KBM-7 (cell line): ENCODE results near the gene WDR35.
A peak's percentile ranks its signal among the peaks of the same experiment; 100 is the strongest.
"Not testable (repeated sequence)": the region's sequence is repeated elsewhere in the genome, so short reads cannot be mapped to it uniquely, and the experiment has no call there.

Source experiments
- DNase-seq: peaks from one replicate; pipeline ENCODE4 v3.0.0-alpha.2; 2015
- in situ Hi-C: fragments of 300-500 bp; cut with MboI; formaldehyde crosslinking; loops from 2 replicates; pipeline ENCODE4 v1.14.3; 2020; ENCODE audit warnings: low sequenced_read_pairs, low pct_unique_long_range_greater_than_20kb, mixed read lengths

The WDR35 gene

GRCh38 chr2:19900931-19901441, 88.9 kb downstream of the WDR35 start:
- in situ Hi-C loops = no loop called here
- peak; percentile 39 for DNase-seq

DNA sequence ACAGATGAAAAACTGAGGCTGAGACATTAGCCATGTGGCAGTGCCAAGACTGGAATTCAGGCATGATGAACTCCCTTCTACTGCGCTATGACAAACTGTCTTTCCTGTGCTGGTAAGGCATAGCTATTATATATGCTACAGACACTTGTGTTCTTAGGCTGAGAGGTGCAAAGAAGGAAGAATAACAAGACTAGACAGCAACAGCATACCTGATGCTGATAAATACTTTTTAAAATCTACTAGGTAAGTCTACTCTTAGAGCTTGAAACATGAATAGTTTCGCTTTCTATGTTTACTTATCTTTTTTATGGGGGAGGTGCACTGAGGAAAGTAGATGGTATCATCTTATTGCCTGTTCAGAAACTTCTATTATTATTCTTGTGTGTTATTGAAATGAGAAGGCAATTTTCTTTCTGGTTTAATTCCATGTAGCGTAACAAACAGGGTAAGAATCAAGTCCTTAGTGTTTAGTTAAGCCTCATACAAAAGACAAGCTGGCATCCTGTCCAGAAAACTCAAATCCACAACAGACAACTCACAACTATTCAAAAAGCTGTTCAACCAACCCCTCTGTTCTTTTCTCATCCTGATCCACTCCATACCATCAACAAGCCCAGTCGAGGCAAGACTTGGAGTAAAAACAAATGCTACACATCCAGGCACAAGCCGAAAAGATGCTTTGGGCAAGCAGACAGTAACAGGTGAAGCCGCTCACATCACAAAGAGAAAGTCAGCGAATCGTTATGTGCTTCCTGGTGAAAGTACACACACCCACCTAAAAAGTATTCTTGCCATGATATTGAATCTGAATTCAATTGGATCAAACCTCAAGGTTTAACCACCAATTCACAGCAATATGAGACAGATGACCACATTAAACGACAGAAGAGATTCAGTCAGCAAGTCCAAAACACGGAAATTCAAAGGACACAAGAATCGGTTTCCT, 89.6 kb downstream of the WDR35 start:
- DNase-seq = peak; percentile 35
- in situ Hi-C loops = no loop called here

- no peak for DNase-seq
- in situ Hi-C loops = no loop called here
These were observed 91.1 kb downstream of the WDR35 start for GRCh38 chr2:19898592-19899329.

DNA sequence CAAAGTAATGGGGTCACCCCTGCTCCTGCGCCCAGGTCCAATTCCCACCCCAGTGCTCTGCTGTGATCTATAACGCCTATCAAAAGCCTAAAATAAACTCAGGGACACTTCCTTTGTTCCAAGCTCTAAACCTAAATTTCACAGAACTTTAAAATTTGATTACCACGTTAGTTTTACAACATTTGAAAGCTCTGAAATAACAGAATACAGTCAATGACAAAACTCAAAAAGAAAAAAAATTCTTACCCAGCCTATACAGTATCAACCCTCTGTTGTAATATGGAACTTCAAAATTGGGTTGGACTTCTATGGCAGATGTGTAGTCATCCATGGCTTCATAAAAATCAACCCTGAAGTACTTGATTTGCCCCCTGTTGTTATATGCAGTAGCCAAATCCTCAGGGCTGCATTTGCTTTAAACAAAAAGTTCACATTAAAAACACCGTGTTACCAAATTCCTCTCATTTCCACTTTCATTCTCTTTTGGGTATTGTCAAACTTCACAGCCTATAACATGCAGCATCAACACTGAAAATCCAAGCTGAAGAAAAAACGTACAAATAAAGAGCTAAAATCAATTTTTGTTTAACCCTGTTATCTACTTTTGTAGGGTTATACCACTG, 92.2 kb downstream of the WDR35 start:
- no peak for DNase-seq
- in situ Hi-C loops = no loop called here

- in situ Hi-C loops = no loop called here
These were observed 94.4 kb downstream of the WDR35 start for GRCh38 chr2:19895535-19895934.

GRCh38 chr2:19894134-19894792, 95.6 kb downstream of the WDR35 start:
- in situ Hi-C loops = no loop called here
- DNase-seq = no peak

More at GRCh38 chr2:19895535-19895934, 94.4 kb downstream of the WDR35 start:
- no peak for DNase-seq

GRCh38 chr2:19893520-19894133, 96.3 kb downstream of the WDR35 start:
- in situ Hi-C loops = no loop called here
- DNase-seq = no peak

- DNase-seq = peak; percentile 94
These were observed 97.9 kb downstream of the WDR35 start for GRCh38 chr2:19891971-19892370.

GRCh38 chr2:19890104-19890503, 99.8 kb downstream of the WDR35 start:
- in situ Hi-C loops = no loop called here
- DNase-seq = no peak

More at GRCh38 chr2:19891971-19892370, 97.9 kb downstream of the WDR35 start:
- in situ Hi-C loops = not testable (repeated sequence)

DNA sequence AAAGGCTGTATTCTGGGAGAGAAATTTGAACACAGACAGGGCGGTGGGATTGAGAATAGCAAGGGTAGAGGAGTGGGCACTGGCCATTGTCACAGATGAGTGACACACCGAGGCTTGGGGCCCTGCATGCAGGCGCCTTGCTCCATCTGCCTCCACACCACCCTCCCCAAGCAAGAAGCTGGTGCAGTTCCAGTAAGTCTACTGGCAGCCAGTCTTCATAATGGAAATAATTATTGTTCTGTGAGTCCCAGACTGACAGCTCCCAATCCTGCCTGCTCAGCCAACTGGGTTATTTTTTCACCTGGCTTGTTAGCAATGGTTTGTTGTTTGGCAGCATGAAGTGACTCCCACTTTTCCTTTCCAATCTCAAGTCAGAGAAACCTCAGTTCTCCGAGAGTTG, 101.1 kb downstream of the WDR35 start:
- in situ Hi-C loops = no loop called here
- DNase-seq = no peak

DNA sequence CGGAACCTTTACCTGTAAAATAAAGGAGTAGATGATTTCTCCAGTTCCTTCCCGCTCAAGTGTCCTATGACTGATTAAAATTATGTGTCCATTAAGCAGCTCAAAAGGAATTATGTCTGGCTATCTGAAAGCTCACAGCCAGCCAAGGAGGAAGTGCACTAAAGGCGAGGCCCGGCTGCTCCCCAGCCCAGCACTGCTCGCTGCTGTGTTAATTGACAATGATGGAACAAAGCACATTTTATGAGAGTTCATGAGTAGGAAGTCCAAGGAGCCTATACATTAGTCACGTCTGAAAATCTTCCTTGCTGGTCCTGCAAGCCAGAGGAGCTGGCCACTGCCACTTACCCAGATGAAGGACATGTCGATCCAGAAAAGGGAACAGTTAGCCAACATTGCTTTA, 102.4 kb downstream of the WDR35 start:
- DNase-seq = peak; percentile 40
- in situ Hi-C loops = no loop called here

DNA sequence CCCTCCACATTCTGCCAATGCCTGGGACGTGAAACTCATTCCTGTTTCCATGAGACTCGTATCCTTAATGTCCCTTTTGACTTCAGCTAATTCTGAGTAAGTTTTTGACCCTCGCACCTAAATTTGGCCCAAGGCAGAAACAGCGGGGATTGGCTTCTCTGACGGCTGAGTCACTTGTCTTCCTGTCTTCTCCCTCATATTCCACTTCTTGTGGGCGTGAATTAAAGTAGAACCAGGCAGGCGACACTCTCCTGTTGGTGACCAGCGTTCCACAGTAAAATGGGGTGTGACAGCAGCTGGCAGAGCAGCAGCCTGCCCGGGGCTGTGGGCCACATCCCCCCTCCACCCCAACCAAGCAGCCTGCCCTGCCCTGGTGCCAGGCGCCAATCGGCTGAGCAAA, 103.6 kb downstream of the WDR35 start:
- in situ Hi-C loops = no loop called here
- no peak for DNase-seq

GRCh38 chr2:19885791-19886190, 104.1 kb downstream of the WDR35 start:
- no peak for DNase-seq
- in situ Hi-C loops = no loop called here

GRCh38 chr2:19883971-19884720, 105.8 kb downstream of the WDR35 start:
- no peak for DNase-seq
- in situ Hi-C loops = no loop called here

- in situ Hi-C loops = no loop called here
- DNase-seq = no peak
These were observed 106.4 kb downstream of the WDR35 start for GRCh38 chr2:19883486-19883885.

DNA sequence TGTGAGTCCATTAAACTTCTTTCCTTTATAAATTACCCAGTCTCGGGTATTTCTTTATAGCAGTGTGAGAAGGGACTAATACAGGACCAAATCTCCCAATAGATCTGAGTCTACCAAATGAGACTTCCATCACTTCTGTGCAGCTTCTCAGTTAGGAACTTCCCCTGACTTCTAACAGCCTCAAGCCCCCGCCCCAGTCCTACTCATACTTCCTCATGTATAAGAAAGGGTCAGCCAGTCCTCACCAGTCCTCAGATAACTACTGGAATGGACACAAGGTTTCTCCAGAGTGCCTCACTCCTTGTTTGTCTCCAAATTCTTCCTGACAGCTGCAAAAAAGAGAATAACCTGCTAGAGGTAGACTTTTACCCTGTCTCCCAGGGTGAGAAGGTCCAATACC, 107.6 kb downstream of the WDR35 start:
- DNase-seq = no peak
- in situ Hi-C loops = no loop called here

DNA sequence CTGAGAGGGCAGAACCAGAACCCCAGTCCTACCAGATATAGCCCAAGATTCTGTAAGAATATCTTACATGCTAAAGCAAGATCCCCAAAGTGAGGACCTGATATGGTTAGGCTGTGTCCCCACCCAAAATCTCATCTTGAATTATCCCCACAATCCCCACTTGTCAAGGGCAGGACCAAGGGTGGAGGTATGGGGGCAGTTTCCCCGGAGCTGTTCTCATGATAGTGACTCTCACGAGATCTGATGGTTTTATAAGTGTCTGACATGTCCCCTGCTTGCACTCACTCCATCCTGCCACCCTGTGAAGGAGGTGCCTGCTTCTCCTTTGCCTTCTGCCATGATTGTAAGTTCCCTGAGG, 108.0 kb downstream of the WDR35 start:
- DNase-seq = no peak
- in situ Hi-C loops = no loop called here

- in situ Hi-C loops = no loop called here
These were observed 108.5 kb downstream of the WDR35 start for GRCh38 chr2:19881221-19881907.

More at GRCh38 chr2:19881221-19881907, 108.5 kb downstream of the WDR35 start:
- DNase-seq = no peak
